Endothelial cell of umbilical vein (primary cell): ENCODE results near the gene PRPF19. TPM values are rescaled to one million over a fixed set of nuclear protein-coding genes. Genes with fewer than 3 reads are reported as not detected.

Experiments
- BruUV-seq: library from RNA; stranded (reverse); fragments of 400-500 nt; replicated peaks from 2 replicates; lab custom pipeline; 2021; lab: Mats Ljungman, UMichigan
- CTCF ChIA-PET: fragments of 300-600, 350-600 bp; sonication (Branson Sonifier 250); formaldehyde crosslinking; loops from one replicate; lab custom pipeline; 2021; ENCODE audit warnings: antibody characterized with exemption, inconsistent platforms; lab: Charles Lee
- POLR2A ChIA-PET: fragments of 300-600, 350-600 bp; sonication (Branson Sonifier 250); formaldehyde crosslinking; loops from one replicate; lab custom pipeline; 2021; ENCODE audit warnings: antibody characterized with exemption, inconsistent platforms; lab: Charles Lee
- DNase-seq: peaks from one replicate; pipeline ENCODE4 v3.0.0-alpha.2; 2011; ENCODE audit warnings: low read depth, low spot score
- FAIRE-seq: peaks from 2 replicates; lab custom pipeline; 2011; peaks lifted over from hg19 to GRCh38; lab: Jason Lieb, UNC
- H2AFZ ChIP-seq: 2 replicates; pipeline ENCODE4 v1.6.0; 2012; ENCODE audit warnings: low read depth, low read length, control low read depth, inconsistent platforms
- H3K27ac ChIP-seq: 2 replicates; pipeline ENCODE4 v1.5.1; 2011; ENCODE audit warnings: low read depth, mild to moderate bottlenecking, control low read depth, low read length, moderate library complexity; ENCODE audit not compliant: insufficient read depth
- H3K27me3 ChIP-seq, 2 experiments: 2 replicates each; pipeline versions ENCODE4 v1.6.0 to v1.6.1; 2011; ENCODE audit warnings: low read length in 2 of 2, mixed read lengths in 1 of 2; ENCODE audit not compliant: control insufficient read depth in 2 of 2, insufficient read depth in 2 of 2
- H3K36me3 ChIP-seq, 2 experiments: 2 replicates in 1 of 2; 3 replicates in 1 of 2; pipeline ENCODE4 v1.5.1; 2011; ENCODE audit warnings: low read length in 2 of 2, mild to moderate bottlenecking in 1 of 2, moderate library complexity in 1 of 2; ENCODE audit not compliant: control insufficient read depth in 2 of 2, insufficient read depth in 2 of 2; ENCODE audit errors: extremely low read depth in 1 of 2
- H3K4me1 ChIP-seq: 3 replicates; pipeline ENCODE4 v1.5.1; 2011; ENCODE audit warnings: mild to moderate bottlenecking, low read length; ENCODE audit not compliant: control insufficient read depth, insufficient read depth; ENCODE audit errors: extremely low read depth
- H3K4me2 ChIP-seq: 2 replicates; pipeline ENCODE4 v1.6.1; 2011; ENCODE audit warnings: low read length, control low read depth, mixed read lengths; ENCODE audit not compliant: insufficient read depth
- H3K4me3 ChIP-seq, 3 experiments: fragments of 200-600 bp in 1 of 3; sonication (generic), shearing (Covaris generic) in 1 of 3; replicated peaks in 1 of 3; 2 replicates each; pipeline ENCODE4 v1.5.1; 2011 to 2016; ENCODE audit warnings: control low read depth in 3 of 3, low read length in 3 of 3, mild to moderate bottlenecking in 2 of 3, inconsistent platforms in 1 of 3, low read depth in 1 of 3, moderate library complexity in 1 of 3; ENCODE audit not compliant: insufficient read depth in 1 of 3
- H3K79me2 ChIP-seq: 2 replicates; pipeline ENCODE4 v1.6.0; 2012; ENCODE audit warnings: low read length, inconsistent platforms; ENCODE audit not compliant: control insufficient read depth, insufficient read depth
- H3K9ac ChIP-seq: replicated peaks from 2 replicates; pipeline ENCODE3; 2011; ENCODE audit warnings: low read length, control low read depth; ENCODE audit not compliant: insufficient read depth; ENCODE audit errors: extremely low read depth
- H3K9me1 ChIP-seq: replicated peaks from 3 replicates; pipeline ENCODE4 v1.6.0; 2011; ENCODE audit warnings: mild to moderate bottlenecking, low read length; ENCODE audit not compliant: control insufficient read depth, insufficient read depth; ENCODE audit errors: extremely low read depth
- H3K9me3 ChIP-seq: replicated peaks from 2 replicates; pipeline ENCODE4 v1.5.1; 2012; ENCODE audit warnings: low read length, inconsistent platforms; ENCODE audit not compliant: control insufficient read depth, insufficient read depth
- H4K20me1 ChIP-seq: replicated peaks from 2 replicates; pipeline ENCODE3; 2011; ENCODE audit warnings: mild to moderate bottlenecking, low read length; ENCODE audit not compliant: control insufficient read depth, insufficient read depth; ENCODE audit errors: extremely low read depth
- EZH2 ChIP-seq: IDR thresholded peaks from 2 replicates; pipeline ENCODE4 v1.6.1; 2012; ENCODE audit warnings: borderline replicate concordance, low read depth, mild to moderate bottlenecking, moderate library complexity, low read length, inconsistent platforms; ENCODE audit not compliant: severe bottlenecking
- FOS ChIP-seq: IDR thresholded peaks from 2 replicates; pipeline ENCODE4 v1.6.1; 2011; ENCODE audit warnings: mild to moderate bottlenecking, low read length, moderate library complexity, borderline replicate concordance; ENCODE audit not compliant: insufficient read depth
- GATA2 ChIP-seq: IDR thresholded peaks from 2 replicates; pipeline ENCODE4 v1.7.0; 2011; ENCODE audit warnings: low read depth, mild to moderate bottlenecking, moderate library complexity, mixed read lengths, low read length; ENCODE audit not compliant: insufficient read length, insufficient read depth
- JUN ChIP-seq: IDR thresholded peaks from 2 replicates; pipeline ENCODE4 v1.6.1; 2011; ENCODE audit warnings: borderline replicate concordance, low read depth; ENCODE audit not compliant: insufficient read length, insufficient read depth
- MYC ChIP-seq: IDR thresholded peaks from one replicate; pipeline ENCODE4 v1.6.1; 2011; ENCODE audit warnings: mild to moderate bottlenecking, low read depth, low read length
- POLR2A ChIP-seq: IDR thresholded peaks from 2 replicates; pipeline ENCODE4 v1.6.1; 2012; ENCODE audit warnings: low read depth, mild to moderate bottlenecking, control low read depth, low read length
- POLR2AphosphoS5 ChIP-seq: IDR thresholded peaks from 2 replicates; pipeline ENCODE4 v1.6.1; 2012; ENCODE audit warnings: low read depth, mild to moderate bottlenecking, control low read depth, low read length, moderate library complexity; ENCODE audit not compliant: insufficient read depth
- dilution Hi-C: fragments of 300-500 bp; cut with MboI; formaldehyde crosslinking; loops from one replicate; pipeline ENCODE4 v1.15.0; 2019; ENCODE audit warnings: low sequenced_read_pairs; ENCODE audit not compliant: extremely low pct_ligation_motif_present
- intact Hi-C: fragments of 100-400 bp; cut with micrococcal nuclease; formaldehyde crosslinking; loops from one replicate; pipeline ENCODE4 v1.10.0; 2022
- polyA plus RNA-seq, 4 experiments: library from polyadenylated mRNA; depleted of rRNA in 3 of 4; stranded (reverse) in 3 of 4; unstranded in 1 of 4; fragments of >200 nt; gene quantifications; 2 replicates each; pipeline versions ENCODE4 v1.2.1 to v1.2.3, GENCODE V29; 2011 to 2012; ENCODE audit warnings: missing spikeins in 1 of 4
- total RNA-seq: library from RNA; stranded (reverse); gene quantifications from 2 replicates; pipeline ENCODE4 v1.2.3, GENCODE V29; 2021
- TF ChIP-seq, protein P1 (sequence below), 2 donors: IDR thresholded peaks; 1 replicate in 1 of 2; 2 replicates in 1 of 2; pipeline ENCODE4 v1.5.1; 2011; ENCODE audit warnings: low read length in 2 of 2, mild to moderate bottlenecking in 2 of 2, moderate library complexity in 2 of 2, control low read depth in 1 of 2, inconsistent platforms in 1 of 2, low read depth in 1 of 2; ENCODE audit not compliant: insufficient read depth in 1 of 2; ENCODE audit errors: extremely low read depth in 1 of 2
- TF ChIP-seq, protein P2 (sequence below): IDR thresholded peaks from 2 replicates; pipeline ENCODE4 v1.6.1; 2011; ENCODE audit not compliant: insufficient read depth, insufficient read length

The PRPF19 gene
- total and polyA plus RNA-seq, 2 donors (not counting 3 experiments of a cell fraction or from before 2014, with no cell fraction given): 97.1 to 126 TPM

DNA sequence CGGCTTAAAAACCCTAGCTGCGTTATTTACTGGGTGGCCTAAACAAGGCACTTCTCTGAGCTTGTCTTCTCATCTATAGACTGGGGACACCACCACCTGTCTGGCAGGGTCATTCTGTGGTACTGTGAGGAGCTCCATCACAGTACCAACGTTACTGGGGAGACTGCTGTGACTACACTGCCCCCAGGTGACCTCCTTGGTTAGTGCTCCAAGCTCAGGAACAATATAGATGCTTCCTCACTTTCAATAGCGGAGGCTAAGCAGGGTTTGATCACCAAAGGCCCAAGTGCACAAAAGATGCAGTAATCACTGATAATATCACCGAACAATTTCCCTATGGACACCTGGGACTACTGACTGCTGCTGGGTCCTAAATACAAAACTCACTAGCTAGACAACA lies 18.8 kb downstream of the PRPF19 start:
- CTCF ChIA-PET: interaction anchor here (0.5 to 9.3 kb wide), 31 partner anchors 9 to 524 kb away, joined by 3 to 607 read pairs (median 7); partner anchors contain the start of genes CCDC86, MS4A10, PTGDR2 and TMEM109
- H3K9me3 ChIP-seq: no peaks in the 10 kb centered on the region
- H3K9ac ChIP-seq: no peak overlapping the region
- BruUV-seq: no TSS peak
- H3K36me3 ChIP-seq: no peaks in the 10 kb centered on the region
- H3K79me2 ChIP-seq: no peaks in the 10 kb centered on the region
- H3K4me3 ChIP-seq: no peak overlapping the region
- H3K27ac ChIP-seq: no peak overlapping the region
- no peak overlapping the region for H3K4me2 ChIP-seq
- POLR2A ChIA-PET: interaction anchor here (0.5 to 1.2 kb wide), 4 partner anchors 18 to 112 kb away, joined by 3 read pairs; no protein-coding TSS in a partner anchor
- no peaks in the 10 kb centered on the region for H3K27me3 ChIP-seq
- intact Hi-C loops (loop anchor here (1.0 kb wide), 2 partner anchors 56 to 112 kb away; no protein-coding TSS in a partner anchor), dilution Hi-C loops (no loop called here)
- FAIRE-seq (peak; percentile 72), DNase-seq (peak; percentile 56)
- peaks cover 20% of the 10 kb centered on the region for H3K4me1 ChIP-seq
- H3K9me1 ChIP-seq: no peaks in the 10 kb centered on the region
- TF ChIP-seq, protein P1, sequence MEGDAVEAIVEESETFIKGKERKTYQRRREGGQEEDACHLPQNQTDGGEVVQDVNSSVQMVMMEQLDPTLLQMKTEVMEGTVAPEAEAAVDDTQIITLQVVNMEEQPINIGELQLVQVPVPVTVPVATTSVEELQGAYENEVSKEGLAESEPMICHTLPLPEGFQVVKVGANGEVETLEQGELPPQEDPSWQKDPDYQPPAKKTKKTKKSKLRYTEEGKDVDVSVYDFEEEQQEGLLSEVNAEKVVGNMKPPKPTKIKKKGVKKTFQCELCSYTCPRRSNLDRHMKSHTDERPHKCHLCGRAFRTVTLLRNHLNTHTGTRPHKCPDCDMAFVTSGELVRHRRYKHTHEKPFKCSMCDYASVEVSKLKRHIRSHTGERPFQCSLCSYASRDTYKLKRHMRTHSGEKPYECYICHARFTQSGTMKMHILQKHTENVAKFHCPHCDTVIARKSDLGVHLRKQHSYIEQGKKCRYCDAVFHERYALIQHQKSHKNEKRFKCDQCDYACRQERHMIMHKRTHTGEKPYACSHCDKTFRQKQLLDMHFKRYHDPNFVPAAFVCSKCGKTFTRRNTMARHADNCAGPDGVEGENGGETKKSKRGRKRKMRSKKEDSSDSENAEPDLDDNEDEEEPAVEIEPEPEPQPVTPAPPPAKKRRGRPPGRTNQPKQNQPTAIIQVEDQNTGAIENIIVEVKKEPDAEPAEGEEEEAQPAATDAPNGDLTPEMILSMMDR (IDR thresholded peaks at IDR 0.05; ENCODE audit: extremely low read depth in 1 of 2, insufficient read depth in 1 of 2, low read depth in 1 of 2, low read length in 2 of 2): peak; percentile 53 to 66
- TF ChIP-seq POLR2AphosphoS5: no peak
- H2AFZ ChIP-seq: no peak overlapping the region
- H4K20me1 ChIP-seq: no peaks in the 10 kb centered on the region

DNA sequence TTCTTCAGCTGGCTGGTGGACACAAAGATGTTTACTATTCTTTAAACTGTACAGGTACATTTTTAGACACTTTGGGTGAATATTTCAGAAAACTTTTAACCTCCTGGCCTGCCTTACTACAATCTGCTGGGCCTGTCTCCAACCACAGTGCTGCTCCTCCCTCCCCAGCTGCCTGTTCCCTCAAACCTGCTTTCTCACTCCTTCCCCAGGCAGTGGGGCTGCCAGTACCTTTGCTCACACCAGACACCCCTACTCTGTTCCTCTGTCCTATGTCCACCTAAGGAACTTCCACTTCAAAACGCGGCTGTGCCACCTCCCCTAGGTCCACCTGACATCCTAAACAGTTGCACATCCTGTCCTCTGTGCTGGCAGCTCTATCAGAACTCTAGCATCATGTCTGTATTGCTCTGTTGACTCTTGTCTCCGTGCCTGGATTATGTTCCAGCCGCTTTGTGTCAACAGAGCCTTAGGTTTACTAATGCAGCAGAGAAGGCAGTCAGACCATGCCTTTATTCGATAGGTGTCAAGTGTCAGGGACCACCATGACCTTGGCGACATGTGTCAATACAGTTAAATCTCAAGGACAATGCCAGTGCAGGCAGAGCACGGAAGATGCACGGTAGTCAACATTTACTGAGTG lies 25.6 kb downstream of the PRPF19 start:
- dilution Hi-C loops: no loop called here
- H4K20me1 ChIP-seq: no peaks in the 10 kb centered on the region
- H3K4me2 ChIP-seq: no peak overlapping the region
- no peak overlapping the region for H3K27ac ChIP-seq
- H3K4me3 ChIP-seq: no peak overlapping the region
- no peak for TF ChIP-seq POLR2AphosphoS5
- TF ChIP-seq EZH2: no peak
- no peak for TF ChIP-seq JUN
- TF ChIP-seq POLR2A: no peak
- no peak for TF ChIP-seq MYC
- TF ChIP-seq, protein P1 (IDR thresholded peaks at IDR 0.05; ENCODE audit: extremely low read depth in 1 of 2, insufficient read depth in 1 of 2, low read depth in 1 of 2, low read length in 2 of 2): no peak
- TF ChIP-seq, protein P2, sequence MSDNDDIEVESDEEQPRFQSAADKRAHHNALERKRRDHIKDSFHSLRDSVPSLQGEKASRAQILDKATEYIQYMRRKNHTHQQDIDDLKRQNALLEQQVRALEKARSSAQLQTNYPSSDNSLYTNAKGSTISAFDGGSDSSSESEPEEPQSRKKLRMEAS: no peak
- no peak for TF ChIP-seq FOS
- TF ChIP-seq GATA2: no peak
- H3K4me1 ChIP-seq: no peaks in the 10 kb centered on the region
- DNase-seq: no peak
- no peaks in the 10 kb centered on the region for H3K79me2 ChIP-seq
- H3K9me1 ChIP-seq: no peaks in the 10 kb centered on the region
- H2AFZ ChIP-seq: no peak overlapping the region
- no peaks in the 10 kb centered on the region for H3K27me3 ChIP-seq
- ChIA-PET CTCF (interaction anchor here (1.6 to 3.2 kb wide), 2 partner anchors 19 to 50 kb away, joined by 7 to 18 read pairs; no protein-coding TSS in a partner anchor), POLR2A (no interaction called here)
- H3K36me3 ChIP-seq: no peaks in the 10 kb centered on the region
- FAIRE-seq: no peak
- BruUV-seq: no TSS peak
- no peaks in the 10 kb centered on the region for H3K9me3 ChIP-seq
- no peak overlapping the region for H3K9ac ChIP-seq
- intact Hi-C loops: no loop called here
